ENCODE measurements around the gene PIK3C2A. TPM values are rescaled to one million over a fixed set of nuclear protein-coding genes. Genes with fewer than 3 reads are reported as not detected.
A peak's percentile ranks its signal among the peaks of the same experiment; 100 is the strongest.

The PIK3C2A gene
- total and polyA plus RNA-seq, 2 of the 13 experiments (the other 11 are each of a cell fraction or from before 2014, with no cell fraction given) = 27.5 to 49.9 TPM

- TF ChIP-seq PHF20 (CRISPR knock-in tag; IDR thresholded peaks at IDR 0.05) = peak; percentile 8; the same call in 1 of the 2 replicates
- TF ChIP-seq KDM5A (IDR thresholded peaks at IDR 0.05; ENCODE audit: borderline replicate concordance, low read length) = peak; percentile 46; the same call in 1 of the 2 replicates
- peak; percentile 68; the same call in 1 of the 2 replicates for TF ChIP-seq ZC3H4 (CRISPR knock-in tag; IDR thresholded peaks at IDR 0.05; ENCODE audit: borderline replicate concordance)
- TF ChIP-seq ZNF564 (CRISPR knock-in tag; IDR thresholded peaks at IDR 0.05) = peak; percentile 27
- TF ChIP-seq MAX (IDR thresholded peaks at IDR 0.05) = peak; percentile 41
- peak; percentile 35; the same call in 1 of the 2 replicates for TF ChIP-seq ZGPAT (CRISPR knock-in tag; IDR thresholded peaks at IDR 0.05)
- TF ChIP-seq ZNF446 (CRISPR knock-in tag; IDR thresholded peaks at IDR 0.05) = peak; percentile 52; the same call in 1 of the 2 replicates
- peak; percentile 7; the same call in 1 of the 2 replicates for TF ChIP-seq CAMTA2 (CRISPR knock-in tag; IDR thresholded peaks at IDR 0.05; ENCODE audit: borderline replicate concordance)
- TF ChIP-seq MLX (CRISPR knock-in tag; IDR thresholded peaks at IDR 0.05) = peak; percentile 60; the same call in 1 of the 2 replicates
- peak; percentile 69; the same call in 1 of the 2 replicates for TF ChIP-seq ZNF703 (CRISPR knock-in tag; IDR thresholded peaks at IDR 0.05; ENCODE audit: borderline replicate concordance)
- TF ChIP-seq POGZ (CRISPR knock-in tag; IDR thresholded peaks at IDR 0.05) = 0 out of 2 replicates have a peak, but pooled peaks have one; percentile 41
- peak; percentile 17; the same call in 1 of the 2 replicates for TF ChIP-seq TBX3 (IDR thresholded peaks at IDR 0.05; ENCODE audit: borderline replicate concordance)
- TF ChIP-seq ZNF639 (CRISPR knock-in tag; conservative IDR thresholded peaks at IDR 0.05) = no peak
- 0 out of 2 replicates have a peak, but pooled peaks have one; percentile 31 for TF ChIP-seq ZIK1 (CRISPR knock-in tag; IDR thresholded peaks at IDR 0.05; ENCODE audit: borderline replicate concordance, low read depth)
- TF ChIP-seq PLSCR1 (CRISPR knock-in tag; IDR thresholded peaks at IDR 0.05; ENCODE audit: borderline replicate concordance) = 0 out of 2 replicates have a peak, but pooled peaks have one; percentile 62
- peak; percentile 37; the same call in 1 of the 2 replicates for TF ChIP-seq ZNF557 (CRISPR knock-in tag; IDR thresholded peaks at IDR 0.05)
- TF ChIP-seq ZSCAN12 (CRISPR knock-in tag; IDR thresholded peaks at IDR 0.05) = no peak
- TF ChIP-seq ZNF136 (CRISPR knock-in tag; IDR thresholded peaks at IDR 0.05; ENCODE audit: low read depth) = no peak
- TF ChIP-seq MBD4 (IDR thresholded peaks at IDR 0.05; ENCODE audit: borderline replicate concordance, low read length) = no peak
- no peak for TF ChIP-seq FOXP1 (IDR thresholded peaks at IDR 0.05)
- TF ChIP-seq FOXP1 (CRISPR knock-in tag; IDR thresholded peaks at IDR 0.05) = peak; percentile 12; the same call in 1 of the 2 replicates
- TF ChIP-seq ELF1 (CRISPR knock-in tag; IDR thresholded peaks at IDR 0.05) = no peak
- TF ChIP-seq ZNF501 (CRISPR knock-in tag; IDR thresholded peaks at IDR 0.05) = no peak
- TF ChIP-seq ZNF276 (CRISPR knock-in tag; IDR thresholded peaks at IDR 0.05; ENCODE audit: low read depth) = no peak
Observed at GRCh38 chr11:17208257-17208999, 642 bp upstream of the PIK3C2A start (continued).

Measured in HepG2 (cell line).